GM21515 (cell line): ENCODE measurements around the gene SPRR2F.

Experiments
- ATAC-seq: cut with Tn5 transposase; IDR thresholded peaks from one replicate; pipeline ENCODE4 v1.9.1; 2021; ENCODE audit not compliant: unreplicated experiment

SPRR2F gene

DNA sequence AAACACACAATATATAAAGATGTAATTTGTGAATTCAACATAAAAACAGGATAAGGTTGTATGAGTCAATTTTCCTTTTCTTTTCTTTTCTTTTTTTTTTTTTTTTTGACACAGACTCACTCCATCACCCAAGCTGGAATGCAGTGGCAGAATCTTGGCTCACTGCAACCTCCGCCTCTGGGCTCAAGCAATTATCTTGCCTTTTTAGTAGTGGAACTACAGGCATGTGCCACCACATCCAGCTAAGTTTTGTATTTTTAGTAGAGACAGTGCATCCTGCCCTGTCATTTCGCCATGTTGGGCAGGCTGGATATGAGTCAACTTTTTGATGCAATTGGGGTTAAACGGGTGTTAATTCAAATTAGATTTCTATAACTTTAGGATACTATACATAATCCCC lies 31.6 kb downstream of the SPRR2F start:
- no peak for ATAC-seq

DNA sequence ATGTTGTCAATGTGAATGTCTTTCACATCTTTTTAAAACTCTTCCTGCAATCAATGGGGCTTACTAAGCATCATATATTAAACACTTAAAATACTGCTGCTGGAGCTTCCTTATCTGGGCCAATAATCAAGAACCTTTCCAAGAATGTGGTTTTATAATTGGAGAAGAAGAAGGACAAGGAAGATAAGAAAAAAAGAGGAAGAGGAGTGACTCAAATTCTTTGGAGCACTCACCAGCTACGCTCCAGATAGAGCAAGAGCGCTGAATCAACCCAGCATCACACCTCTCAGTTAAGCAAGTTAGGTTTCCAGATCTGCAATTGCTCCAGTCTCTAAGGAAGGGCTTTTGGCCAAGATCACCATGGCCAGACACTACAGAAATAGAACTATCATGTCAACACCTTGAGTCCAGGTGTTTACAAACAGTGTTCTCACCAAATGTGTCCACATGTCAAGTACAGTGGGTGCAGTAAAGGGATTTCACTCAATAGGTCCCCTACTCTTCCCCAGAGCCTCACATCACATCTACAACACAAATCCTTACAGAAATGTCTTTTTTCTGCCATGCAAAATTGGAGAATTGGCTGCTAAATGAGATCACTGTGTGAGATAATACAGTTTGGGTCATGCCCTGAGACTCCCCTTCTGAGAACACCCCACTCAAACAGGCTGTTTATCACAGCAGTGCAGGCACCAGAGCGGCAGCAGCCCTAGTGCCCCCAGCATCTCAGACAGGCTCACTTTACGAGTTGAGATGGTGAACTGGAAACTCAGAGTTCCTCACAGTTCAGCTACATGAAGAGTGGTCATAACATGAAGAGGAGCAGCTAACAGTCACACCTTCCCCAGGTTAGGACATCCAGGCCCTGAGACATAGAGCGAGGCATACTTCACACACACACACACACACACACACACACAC lies 40.2 kb downstream of the SPRR2F start:
- no peak for ATAC-seq

DNA sequence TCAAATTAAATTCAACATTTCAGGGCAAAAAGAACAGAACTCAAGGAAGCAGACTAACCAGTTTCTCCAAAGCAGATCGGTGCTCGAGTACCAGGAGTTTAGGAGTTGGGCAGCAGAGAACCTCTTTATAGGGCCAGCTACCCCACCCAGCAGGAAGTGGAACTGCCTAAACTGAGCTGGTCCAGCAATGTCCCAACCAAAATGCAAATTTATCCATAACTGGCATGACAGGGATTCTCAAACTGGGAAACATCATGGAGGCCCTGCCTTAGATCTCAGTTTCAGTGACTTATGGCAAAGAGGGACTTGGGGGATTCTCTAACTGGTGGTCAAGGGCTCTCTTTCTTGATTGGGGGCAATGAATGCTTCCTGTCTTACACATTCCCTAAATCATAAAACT lies 41.8 kb downstream of the SPRR2F start, which contains the start of gene SPRR2B:
SPRR2B (minus strand) TSS at position 101 of the 400 bp plus-strand sequence. CDS start 772 bp downstream, outside the sequence.
- no peak for ATAC-seq

DNA sequence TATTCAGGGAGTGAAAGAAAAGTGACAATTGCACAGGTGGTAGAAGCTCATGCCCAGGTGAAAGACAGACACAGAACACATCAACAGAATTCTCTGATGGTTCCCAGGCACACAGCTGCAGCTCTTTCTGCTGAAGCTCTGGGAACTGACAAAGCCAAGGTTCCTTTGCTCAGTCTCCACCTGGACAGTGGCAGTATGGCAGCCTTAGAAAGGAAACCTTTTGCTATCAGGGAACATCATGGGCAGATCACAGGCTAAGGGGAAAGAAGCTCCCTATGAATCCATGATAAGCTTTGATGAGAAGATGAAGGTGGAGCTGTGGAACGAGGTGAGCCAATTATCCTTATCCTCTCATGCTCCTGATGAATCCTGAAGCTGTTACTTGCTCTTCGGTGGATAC lies 43.1 kb downstream of the SPRR2F start:
- ATAC-seq: no peak
